NCI-H2171 treated with DMSO at 0.1 percent for 48 hours (cell line): Measurements from ENCODE around the gene GZMM.

Experiments used
- DNase-seq: peaks from one replicate; lab custom pipeline; 2025; lab: John Stamatoyannopoulos, UW

GZMM gene

DNA sequence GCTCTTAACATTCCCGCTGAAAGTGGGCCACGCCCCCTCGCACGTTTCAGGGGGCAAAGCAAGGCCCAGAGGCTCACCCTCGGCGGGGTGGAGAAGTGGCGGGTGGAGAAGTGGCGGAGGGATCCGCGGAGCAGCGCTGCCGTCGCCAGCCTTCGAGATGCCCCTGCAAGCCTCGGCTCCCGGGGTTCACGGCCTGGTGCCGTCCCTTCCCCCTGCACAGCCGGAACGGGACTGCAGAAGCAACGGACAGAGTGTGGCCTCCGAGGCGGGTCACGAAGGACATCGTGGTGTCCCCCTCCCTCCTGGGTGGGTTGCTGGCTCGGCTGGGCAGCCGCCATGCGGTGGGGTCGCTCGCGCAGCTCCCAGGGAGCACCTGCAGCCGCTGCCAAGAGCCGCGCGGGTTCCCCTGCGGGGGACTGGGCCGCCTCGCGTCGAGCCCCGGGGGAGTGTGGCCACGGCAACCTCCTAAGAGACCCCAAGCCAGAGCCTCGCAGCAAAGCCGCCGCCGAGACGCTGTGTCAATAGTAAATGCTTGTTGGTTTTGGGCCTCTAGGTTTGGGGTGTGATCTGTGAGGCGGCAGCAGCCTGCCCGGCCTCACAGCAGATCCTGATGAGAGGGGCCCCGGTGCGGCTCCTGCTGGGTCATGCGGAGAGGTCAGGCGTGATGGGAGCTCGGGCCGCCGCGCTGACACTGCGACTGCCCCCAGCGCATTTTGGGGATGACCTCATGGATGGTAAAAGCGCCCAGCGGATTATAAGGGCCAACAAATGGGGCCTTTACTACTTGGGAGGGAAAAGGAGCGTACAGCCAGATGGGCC, 31.1 kb upstream of the GZMM start:
- DNase-seq: no peak

DNA sequence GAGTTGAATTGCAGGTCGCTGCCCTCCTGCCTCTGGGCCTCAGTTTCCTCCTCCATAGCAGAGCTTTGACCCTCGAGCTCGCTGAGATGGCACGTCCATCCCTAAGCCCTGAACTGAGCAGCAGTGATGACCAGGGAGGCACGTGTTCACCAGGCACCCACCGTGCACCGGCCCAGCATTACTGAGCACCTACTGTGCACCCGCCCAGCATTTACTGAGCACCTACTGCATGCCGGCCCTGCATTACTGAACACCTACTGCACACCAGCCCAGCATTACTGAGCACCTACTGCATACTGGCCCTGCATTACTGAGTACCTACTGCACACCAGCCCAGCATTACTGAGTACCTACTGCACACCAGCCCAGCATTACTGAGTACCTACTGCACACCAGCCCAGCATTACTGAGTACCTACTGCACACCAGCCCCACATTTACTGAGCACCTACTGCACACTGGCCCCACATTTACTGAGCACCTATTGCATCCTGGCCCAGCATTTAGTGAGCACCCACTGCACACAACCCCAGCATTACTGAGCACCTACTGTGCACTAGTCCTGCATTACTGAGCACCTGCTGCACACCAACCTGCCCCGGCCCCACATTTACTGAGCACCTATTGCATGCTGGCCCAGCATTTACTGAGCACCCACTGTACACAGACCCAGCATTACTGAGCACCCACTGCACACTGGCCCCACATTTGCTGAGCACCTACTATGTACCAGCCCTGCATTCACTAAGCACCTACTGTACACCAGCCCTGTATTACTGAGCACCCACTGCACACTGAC, 30.3 kb upstream of the GZMM start:
- no peak for DNase-seq

DNA sequence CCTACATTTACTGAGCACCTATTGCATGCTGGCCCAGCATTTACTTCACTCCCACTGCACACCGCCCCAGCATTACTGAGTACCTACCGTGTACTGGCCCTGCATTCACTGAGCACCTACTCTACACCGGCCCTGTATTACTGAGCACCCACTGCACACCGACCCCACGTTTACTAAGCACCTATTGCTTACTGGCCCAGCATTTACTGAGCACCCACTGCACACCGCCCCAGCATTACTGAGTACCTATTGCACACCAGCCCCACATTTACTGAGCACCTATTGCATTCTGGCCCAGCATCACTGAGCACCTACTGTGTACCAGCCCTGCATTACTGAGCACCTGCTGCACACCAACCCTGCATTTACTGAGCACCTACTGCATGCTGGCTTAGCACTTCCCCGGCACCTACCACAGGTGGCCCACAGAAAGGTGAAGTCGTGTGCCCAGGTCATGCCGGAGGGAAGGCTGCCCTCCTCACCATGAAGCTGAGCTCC, 29.6 kb upstream of the GZMM start:
- DNase-seq: no peak

DNA sequence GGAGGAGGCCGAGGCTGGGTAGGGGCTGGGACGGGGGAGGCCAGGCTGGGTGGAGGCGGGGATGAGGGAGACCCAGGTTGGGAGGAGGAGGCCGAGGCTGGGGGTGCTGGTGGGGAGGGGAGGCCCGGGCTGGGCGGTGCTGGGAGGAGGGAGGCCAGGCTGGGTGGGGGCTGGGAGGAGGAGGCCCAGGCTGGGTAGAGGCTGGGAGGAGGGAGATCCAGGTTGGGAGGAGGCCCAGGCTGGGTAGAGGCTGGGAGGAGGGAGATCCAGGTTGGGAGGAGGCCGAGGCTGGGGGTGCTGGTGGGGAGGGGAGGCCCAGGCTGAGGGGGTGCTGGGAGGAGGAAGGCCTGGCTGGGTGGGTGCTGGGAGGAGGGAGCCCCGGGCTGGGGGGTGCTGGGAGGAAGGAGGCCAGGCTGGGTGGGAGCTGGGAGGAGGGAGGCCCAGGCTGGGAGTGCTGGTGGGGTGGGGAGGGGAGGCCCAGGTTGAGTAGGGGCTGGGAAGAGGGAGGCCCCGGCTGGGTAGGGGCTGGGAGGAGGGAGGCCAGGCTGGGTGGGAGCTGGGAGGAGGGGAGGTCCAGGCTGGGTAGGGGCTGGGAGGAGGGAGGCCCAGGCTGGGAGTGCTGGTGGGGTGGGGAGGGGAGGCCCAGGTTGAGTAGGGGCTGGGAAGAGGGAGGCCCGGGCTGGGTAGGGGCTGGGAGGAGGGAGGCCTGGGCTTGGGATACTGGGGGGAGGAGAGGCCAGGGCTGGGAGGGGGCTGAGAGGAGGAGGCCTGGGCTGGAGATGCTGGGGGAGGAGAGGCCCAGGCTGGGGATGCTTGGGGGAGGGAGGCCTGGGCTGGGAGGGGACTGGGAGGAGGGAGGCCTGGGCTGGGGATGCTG, 25.9 kb upstream of the GZMM start:
- no peak for DNase-seq

DNA sequence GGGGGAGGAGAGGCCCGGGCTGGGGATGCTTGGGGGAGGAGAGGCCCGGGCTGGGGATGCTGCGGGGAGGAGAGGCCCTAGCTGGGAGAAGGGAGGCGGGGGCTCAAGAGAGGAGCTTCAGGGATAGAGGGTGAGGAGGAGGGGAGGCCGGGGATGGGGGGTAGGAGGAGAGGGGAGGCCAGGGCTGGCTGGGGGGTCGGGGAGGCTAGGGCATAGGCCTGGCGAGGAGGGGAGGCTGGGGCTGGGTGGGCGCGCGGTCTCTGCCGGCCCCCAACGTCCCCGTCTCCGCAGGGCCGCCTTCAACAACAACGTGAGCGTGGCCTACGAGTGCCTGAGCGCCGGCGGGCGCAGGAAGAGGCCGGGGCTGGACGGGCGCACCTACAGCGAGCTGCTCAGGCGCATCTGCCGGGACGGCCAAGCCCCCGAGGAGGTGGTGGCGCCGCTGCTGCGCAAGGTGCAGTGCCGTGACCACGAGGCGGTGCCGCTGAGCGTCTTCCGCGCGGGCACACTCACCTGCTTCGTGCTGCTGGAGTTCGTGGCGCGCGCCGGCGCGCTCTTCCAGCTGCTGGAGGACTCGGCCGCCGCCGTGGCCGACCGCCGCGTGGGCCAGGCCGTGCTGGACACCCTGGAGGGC, 25.1 kb upstream of the GZMM start:
- DNase-seq: no peak

DNA sequence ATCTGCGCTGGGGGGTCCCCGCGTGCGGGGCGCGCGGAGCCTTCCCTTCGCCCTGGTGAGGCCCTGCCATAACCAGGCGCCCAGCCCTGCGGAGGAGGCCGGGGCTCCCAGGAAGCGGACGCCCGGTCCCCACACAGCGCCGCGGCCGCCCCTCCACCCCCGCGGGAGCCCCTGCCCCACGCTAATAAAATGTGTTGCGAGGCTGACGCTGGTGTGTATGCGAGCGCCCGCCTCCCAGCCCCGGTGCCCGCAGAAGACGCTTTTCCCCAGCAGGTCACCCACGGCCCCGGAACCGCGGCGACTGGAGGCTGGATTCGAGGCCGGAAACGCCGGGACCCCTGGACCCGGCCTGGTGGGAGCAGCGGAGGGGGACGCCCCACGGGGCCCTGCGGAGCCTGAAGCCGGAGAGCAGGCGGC, 24.4 kb upstream of the GZMM start:
- no peak for DNase-seq

DNA sequence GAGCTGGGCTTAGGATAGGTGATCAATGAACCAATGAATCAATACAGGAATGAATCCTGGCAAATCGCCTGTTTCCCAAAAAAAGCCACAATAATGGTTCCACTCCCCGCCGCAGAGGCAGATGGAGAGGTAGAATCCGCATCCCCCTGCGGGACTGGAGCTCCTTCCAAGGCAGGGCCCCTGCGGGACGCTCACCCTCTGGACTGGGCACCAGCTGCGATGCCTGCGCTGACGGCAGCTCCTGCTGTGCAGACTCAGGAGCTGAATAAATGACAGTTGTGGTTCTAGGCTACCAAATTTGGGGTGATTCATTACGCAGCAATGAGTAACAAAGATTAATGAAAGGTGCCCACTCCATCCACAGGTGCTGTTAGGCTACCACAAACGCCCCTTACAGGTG, 21.1 kb upstream of the GZMM start:
- DNase-seq: peak; percentile 22

DNA sequence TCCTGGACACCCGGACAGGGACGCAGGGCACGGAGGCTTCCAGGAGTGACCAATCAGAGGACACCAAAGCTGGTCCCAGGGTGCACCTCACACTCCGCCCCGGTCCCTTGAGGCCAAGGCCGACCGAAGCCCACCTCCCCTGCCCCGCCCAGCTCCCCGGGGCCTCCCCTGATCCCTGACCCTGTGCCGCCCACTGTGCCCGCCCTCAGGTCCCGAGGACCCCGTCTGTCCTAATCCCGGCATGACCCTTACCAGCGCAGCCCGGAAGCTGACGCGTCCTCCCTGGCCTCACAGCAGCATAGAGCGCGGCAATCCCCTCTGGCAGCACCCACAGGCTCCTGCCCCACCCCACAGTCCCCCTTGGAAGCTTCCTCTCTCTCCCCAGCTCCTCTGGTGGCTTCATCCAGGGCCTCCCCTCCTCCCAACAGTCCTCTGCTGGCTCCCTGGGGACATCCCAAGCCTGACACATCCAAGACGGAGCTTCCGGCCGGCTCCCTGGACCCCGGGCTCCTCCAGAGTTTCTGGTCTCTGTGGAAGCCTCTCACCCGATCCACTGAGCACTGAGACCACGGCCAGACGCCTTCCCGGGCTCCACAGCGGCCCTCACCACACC, 19.7 kb upstream of the GZMM start:
- DNase-seq: peak; percentile 13

DNA sequence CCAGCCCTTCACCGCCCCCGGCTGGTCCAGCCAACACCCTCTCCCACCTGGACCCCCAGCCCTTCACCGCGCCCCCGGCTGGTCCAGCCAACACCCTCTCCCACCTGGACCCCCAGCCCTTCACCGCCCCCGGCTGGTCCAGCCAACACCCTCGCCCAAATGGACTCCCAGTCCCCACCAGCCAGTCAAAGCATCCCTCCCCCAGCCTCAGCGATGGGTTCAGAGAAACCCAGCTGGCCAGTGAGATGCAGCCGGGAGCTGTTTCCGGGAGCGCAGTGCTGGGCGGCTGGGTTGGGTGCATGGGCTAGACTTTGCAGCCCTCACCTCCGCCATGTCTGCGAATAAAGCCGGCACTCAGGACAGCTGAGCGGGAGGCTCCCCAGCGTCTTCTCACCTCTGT, 18.8 kb upstream of the GZMM start:
- no peak for DNase-seq

DNA sequence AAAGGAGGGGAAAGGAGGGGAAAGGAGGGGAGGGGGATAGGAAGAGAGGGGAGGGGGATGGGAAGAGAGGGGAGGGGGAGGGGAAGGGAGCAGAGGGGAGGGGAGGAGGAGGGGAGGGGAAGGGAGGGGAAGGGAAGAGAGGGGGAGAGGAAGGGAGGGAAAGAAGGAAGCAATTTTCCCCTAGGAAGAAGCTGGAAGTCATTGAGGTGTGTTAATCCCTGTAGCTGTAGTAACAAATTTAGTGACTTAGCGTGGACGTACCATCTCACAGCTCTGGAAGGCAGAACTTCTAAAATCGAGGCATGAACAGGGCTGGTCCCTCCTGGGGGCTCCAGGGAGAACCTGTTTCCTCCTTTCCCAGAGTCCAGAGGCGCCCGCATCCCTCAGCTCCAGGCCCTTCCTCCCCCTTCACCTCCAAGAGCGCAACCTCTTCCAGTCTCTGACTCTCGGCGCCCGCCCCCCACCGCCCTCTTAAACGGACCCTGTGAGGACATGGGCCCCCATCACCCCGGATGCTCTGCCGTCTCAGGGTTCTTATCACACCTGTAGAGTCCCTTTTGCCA, 17.9 kb upstream of the GZMM start:
- DNase-seq: no peak

DNA sequence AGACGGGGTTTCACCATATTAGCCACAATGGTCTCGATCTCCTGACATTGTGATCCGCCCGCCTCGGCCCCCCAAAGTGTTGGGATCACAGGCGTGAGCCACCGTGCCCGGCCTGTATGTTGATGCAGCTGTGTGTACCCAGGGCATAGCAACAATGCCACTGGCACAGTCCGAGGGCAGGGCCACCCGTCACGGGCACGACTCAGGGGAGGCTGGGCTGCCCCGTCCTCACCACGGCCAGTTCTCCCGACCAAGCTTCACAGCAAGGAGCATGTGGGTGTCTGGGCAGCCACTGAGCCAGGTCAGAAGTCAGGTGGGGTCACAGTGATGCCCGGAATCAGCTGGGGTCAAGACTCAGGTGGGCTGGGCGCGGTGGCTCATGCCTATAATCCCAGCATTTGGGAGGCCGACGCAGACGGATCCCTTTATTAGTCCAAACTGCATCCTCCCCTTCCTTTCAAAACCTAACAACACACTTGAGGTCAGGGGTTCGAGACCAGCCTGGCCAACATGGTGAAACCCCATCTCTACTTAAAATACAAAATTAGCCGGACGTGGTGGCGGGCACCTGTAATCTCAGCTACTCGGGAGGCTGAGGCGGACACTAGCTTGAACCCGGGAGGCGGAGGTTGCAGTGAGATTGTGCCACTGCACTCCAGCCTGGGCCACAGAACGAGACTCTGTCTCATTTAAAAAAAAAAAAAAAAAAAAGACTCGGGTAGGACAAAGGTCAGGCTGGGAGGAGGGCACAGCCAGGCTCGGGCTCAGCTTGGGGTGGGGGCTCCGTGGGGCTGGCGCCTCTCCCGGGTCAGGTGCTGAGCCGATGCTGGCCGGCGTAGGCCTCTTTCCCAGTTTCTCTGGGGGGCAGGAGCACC, 13.5 kb upstream of the GZMM start:
- no peak for DNase-seq

DNA sequence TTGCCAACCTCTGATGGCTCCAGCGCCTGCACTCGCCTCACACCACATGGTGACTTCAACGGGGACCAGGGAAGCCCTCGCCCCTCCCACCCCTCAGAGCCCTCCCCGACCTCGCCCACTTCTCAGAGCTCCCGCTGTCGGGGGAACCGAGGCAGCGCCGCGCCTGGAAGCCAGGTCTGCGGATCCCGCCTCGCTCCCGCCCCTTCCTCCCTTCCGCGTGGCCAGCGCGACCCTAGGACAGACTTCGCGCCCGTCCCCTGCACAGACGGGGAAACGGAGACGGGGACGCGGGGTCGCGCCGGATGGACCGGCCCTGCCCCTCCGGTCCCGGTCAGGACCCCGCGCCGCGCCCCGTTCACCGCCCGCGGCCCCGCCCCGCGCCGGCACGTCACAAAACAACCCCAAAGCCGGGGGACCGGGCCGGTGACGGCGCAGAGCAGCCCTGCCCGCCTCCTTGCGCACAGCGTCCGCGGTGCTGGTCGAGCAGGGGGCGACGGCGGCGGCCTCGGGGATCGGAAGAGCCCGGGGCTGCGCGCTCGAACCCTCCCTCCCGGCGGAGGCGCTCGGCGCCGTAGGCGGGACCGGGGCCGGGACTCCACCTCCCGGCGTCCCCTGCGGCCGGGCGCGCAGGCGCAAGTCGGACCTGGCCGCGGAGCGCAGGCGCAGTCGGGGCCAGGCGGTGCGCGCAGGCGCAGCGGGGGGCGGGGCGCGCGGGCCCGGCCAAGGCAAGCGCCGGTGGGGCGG, 12.7 kb upstream of the GZMM start:
- DNase-seq: peak; percentile 80

DNA sequence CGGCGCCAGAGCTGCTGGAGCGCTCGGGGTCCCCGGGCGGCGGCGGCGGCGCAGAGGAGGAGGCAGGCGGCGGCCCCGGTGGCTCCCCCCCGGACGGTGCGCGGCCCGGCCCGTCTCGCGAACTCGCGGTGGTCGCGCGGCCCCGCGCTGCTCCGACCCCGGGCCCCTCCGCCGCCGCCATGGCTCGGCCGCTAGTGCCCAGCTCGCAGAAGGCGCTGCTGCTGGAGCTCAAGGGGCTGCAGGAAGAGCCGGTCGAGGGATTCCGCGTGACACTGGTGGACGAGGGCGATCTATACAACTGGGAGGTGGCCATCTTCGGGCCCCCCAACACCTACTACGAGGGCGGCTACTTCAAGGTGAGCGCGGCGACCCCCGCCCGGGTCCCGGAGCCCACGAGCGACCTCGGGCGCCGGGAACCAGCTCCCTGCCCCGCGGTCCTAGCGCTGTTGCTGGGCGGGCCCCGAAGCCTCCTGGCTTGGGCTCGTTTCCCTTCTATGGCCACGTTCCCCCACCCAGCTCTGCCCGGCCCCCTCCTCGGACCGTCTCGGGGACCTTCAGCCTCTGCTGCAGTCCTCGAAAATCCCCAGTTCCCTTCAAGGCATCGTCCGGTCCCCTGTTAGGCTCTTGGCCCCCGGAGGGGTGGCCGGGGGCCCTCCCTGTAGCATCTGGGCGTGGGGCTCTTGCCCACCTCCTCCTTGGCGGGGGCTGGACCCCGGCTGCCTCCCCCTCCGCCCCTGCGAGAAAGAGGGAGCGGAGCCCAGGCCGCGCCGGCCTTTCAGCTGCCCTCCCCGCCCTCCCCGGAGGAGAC, 11.9 kb upstream of the GZMM start, which contains the start of gene CDC34:
CDC34 (plus strand) TSS at position 8 of the 808 bp plus-strand sequence; CDS start at position 180, 172 bp downstream.
- no peak for DNase-seq

DNA sequence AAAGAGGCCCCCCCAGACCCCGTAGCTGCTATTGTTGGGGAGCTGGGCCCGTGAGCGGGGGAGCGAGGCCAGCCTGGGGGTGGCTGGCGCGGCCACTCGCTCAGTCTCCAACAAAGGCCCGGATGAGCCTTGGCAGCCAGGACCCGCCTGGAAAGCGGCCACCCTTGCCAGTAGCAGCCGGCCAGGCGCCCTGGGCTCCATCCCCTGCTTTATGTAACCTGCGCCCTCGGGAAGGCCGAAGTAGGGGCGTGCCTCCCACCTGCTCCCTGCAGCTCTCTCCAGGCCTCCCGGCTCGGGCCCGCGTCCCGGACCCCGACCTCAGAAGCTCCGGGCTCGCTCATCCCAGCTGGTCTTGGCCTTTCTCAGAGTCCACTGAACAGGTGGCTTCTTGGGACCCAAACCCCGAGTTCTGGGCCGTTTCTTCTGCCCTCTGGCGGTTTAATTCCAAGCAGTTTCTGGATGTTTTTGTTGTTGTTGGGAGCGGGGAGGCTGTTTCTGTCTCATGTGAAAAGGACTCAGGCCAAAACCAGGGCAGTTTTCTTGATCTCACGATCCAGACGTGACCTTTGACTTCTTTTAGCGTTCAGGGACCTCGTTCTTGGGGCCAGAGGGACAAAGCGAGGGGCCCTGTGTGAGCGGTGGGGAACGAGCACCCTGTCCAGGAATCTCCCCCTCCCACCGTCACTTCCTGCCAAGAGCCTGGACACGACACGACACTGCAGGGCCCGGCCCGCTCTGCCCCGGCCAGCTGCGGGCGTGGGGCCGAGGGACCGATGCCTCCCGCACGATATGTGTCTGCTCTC, 11.1 kb upstream of the GZMM start:
- DNase-seq: peak; percentile 33

DNA sequence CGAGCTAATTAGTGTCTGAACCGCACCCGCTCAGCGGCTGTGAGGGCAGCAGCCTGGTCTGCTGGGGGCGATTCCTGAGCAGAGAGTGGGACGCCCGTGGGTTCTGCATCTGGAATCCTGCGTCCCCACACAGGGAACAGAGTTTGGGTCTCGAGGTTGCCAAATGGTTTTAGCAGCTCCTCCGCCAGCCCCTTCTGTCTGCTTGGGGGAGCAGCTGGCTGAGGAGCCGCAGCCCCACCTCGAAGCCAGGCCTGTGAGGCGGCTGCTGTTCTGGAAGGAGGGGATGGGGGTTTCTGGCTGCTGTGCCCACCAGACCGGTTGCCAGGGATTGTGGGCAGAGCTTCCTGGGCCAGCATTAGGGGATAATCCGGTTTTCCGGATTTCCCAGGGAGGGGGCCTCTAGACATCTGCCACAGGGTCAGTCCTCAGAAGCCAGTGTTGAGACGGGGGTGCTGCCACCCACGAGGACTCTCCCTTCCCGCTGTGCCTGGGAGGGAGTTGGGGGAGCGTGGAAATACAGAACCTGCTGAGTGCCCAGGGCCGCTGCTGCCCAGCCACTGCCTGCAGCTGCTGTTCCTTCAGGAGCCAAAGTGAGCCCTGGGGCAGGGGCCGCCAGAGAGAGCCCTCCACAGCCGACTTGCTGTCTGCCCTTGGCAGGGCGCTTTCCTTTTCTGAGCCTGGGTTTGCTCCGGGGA, 10.3 kb upstream of the GZMM start:
- no peak for DNase-seq

DNA sequence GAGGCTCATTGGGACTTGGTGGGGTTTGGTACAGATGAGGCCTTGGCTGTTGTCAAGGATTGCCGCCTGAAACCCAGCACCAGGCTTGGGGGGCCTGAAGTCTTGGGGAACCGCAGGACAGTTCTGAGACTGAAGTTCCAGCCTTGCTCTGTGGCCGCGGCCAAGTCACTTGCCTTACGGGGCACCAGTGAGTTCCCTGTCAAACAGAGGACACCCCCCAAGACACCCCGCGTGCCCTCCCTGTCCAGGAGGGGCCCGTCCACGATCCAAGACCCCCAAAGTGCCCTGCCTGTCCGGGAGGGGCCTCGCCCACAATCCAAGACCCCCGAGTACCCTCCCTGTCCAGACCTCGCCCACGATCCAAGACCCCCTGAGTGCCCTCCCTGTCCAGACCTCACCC, 9.8 kb upstream of the GZMM start:
- DNase-seq: no peak
